Keratinocyte (primary cell): ENCODE measurements around the gene OBSCN.

Experiments
- EZH2 ChIP-seq: IDR thresholded peaks from one replicate; pipeline ENCODE4 v1.6.1; 2012; ENCODE audit warnings: inconsistent platforms, mild to moderate bottlenecking, low read length, moderate library complexity
- TF ChIP-seq, protein P1 (sequence below), 3 experiments: IDR thresholded peaks in 1 of 3; conservative IDR thresholded peaks in 1 of 3; optimal IDR thresholded peaks in 1 of 3; 2 replicates in 2 of 3; 3 replicates in 1 of 3; pipeline versions ENCODE3 to v1.5.1; 2011; ENCODE audit warnings: low read length in 3 of 3, mild to moderate bottlenecking in 3 of 3, moderate library complexity in 2 of 3, control low read depth in 1 of 3, inconsistent platforms in 1 of 3; ENCODE audit not compliant: insufficient read depth in 2 of 3; ENCODE audit errors: extremely low read depth in 1 of 3

DNA sequence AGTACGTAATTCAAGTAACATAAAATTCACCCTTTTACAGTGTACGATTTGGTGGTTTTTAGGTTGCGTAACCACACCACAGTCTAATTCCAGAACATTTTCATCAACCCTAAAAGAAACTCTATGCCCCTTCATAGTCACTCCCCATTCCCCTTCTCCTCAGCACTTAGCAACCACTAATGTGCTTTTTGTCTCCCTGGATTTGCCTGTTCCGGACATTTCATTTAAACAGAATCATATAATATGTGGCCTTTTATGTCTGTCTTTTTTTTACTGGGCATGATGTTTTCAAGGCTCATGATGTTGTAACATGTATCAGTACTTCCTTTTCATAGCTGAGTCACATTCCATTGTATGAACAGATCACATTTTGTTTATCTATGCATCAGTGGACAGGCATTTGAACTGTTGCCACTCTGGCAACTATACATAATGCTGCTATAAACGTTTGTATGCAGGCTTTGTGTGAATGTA, 20.8 kb downstream of the OBSCN start:
- TF ChIP-seq, protein P1, sequence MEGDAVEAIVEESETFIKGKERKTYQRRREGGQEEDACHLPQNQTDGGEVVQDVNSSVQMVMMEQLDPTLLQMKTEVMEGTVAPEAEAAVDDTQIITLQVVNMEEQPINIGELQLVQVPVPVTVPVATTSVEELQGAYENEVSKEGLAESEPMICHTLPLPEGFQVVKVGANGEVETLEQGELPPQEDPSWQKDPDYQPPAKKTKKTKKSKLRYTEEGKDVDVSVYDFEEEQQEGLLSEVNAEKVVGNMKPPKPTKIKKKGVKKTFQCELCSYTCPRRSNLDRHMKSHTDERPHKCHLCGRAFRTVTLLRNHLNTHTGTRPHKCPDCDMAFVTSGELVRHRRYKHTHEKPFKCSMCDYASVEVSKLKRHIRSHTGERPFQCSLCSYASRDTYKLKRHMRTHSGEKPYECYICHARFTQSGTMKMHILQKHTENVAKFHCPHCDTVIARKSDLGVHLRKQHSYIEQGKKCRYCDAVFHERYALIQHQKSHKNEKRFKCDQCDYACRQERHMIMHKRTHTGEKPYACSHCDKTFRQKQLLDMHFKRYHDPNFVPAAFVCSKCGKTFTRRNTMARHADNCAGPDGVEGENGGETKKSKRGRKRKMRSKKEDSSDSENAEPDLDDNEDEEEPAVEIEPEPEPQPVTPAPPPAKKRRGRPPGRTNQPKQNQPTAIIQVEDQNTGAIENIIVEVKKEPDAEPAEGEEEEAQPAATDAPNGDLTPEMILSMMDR (optimal IDR thresholded peaks at IDR 0.05 in 1 of 3, IDR thresholded peaks at IDR 0.05 in 1 of 3, conservative IDR thresholded peaks at IDR 0.05 in 1 of 3; ENCODE audit: extremely low read depth in 1 of 3, insufficient read depth in 2 of 3, low read length in 3 of 3), result no peak
- TF ChIP-seq EZH2, result no peak
